ENCODE data around the gene DENR.
"Not testable (repeated sequence)": the region's sequence is repeated elsewhere in the genome, so short reads cannot be mapped to it uniquely, and the experiment has no call there.

- TF ChIP-seq, protein P1, sequence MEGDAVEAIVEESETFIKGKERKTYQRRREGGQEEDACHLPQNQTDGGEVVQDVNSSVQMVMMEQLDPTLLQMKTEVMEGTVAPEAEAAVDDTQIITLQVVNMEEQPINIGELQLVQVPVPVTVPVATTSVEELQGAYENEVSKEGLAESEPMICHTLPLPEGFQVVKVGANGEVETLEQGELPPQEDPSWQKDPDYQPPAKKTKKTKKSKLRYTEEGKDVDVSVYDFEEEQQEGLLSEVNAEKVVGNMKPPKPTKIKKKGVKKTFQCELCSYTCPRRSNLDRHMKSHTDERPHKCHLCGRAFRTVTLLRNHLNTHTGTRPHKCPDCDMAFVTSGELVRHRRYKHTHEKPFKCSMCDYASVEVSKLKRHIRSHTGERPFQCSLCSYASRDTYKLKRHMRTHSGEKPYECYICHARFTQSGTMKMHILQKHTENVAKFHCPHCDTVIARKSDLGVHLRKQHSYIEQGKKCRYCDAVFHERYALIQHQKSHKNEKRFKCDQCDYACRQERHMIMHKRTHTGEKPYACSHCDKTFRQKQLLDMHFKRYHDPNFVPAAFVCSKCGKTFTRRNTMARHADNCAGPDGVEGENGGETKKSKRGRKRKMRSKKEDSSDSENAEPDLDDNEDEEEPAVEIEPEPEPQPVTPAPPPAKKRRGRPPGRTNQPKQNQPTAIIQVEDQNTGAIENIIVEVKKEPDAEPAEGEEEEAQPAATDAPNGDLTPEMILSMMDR (IDR thresholded peaks at IDR 0.05): not testable (repeated sequence)
- not testable (repeated sequence) for TF ChIP-seq POLR2A (IDR thresholded peaks at IDR 0.05)
Observed at GRCh38 chr12:122713491-122714188, 39.0 kb upstream of the DENR start.

All from upper lobe of left lung (tissue), 4 donors.